ENCODE data around the gene FAM210A. TPM values are rescaled to one million over a fixed set of nuclear protein-coding genes. Genes with fewer than 3 reads are reported as not detected.

FAM210A gene
- polyA plus RNA-seq, 1 of the 3 experiments (the other 2 are of a cell fraction), result 10.6 TPM

- no peak overlapping the region for H3K4me3 ChIP-seq (ENCODE audit: low read depth in 2 of 2, low read length in 1 of 2)
- peaks cover 8 to 23% of the 10 kb centered on the region in 2 experiments; a peak in 2 of 4 replicates for H3K4me1 ChIP-seq (ENCODE audit: control insufficient read depth in 1 of 2, insufficient read depth in 2 of 2, low read depth in 1 of 2, low read length in 1 of 2)
- H3K4me2 ChIP-seq, result no peak overlapping the region
- no peak for DNase-seq
- no peak overlapping the region for H2AFZ ChIP-seq (ENCODE audit: low read depth)
- CTCF ChIA-PET, result interaction anchor here (1.0 to 1.2 kb wide), 3 partner anchors 9 to 58 kb away, joined by 3 to 6 read pairs (median 3); no protein-coding TSS in a partner anchor
- H4K20me1 ChIP-seq (ENCODE audit: insufficient read depth), result no peaks in the 10 kb centered on the region
- H3F3A ChIP-seq (replicated peaks; ENCODE audit: insufficient read depth), result no peaks in the 10 kb centered on the region
- no peaks in the 10 kb centered on the region for H3K36me3 ChIP-seq (replicated peaks in 1 of 2; ENCODE audit: control insufficient read depth in 1 of 2, insufficient read depth in 2 of 2, low read length in 1 of 2)
- TF ChIP-seq JUND (IDR thresholded peaks at IDR 0.05) (no peak), FOSL2 (IDR thresholded peaks at IDR 0.05; ENCODE audit: borderline replicate concordance, low read depth) (no peak), MEF2A (IDR thresholded peaks at IDR 0.05; ENCODE audit: borderline replicate concordance, low read depth) (no peak)
- POLR2A ChIA-PET, result no interaction called here
- no peaks in the 10 kb centered on the region for H3K9me2 ChIP-seq
- H3K9ac ChIP-seq, result no peak overlapping the region
- H3K9me3 ChIP-seq, result no peaks in the 10 kb centered on the region
- WGBS (ENCODE audit: low lambda C conversion rate), result 72% methylated on average over 8 of the region's 8 CpGs
- no peaks in the 10 kb centered on the region for H3K27me3 ChIP-seq (ENCODE audit: insufficient read depth)
- H3K79me2 ChIP-seq (ENCODE audit: insufficient read depth), result no peaks in the 10 kb centered on the region
- H3K27ac ChIP-seq (ENCODE audit: low read depth in 2 of 2, low read length in 1 of 2), result no peak overlapping the region
These were observed 110.9 kb downstream of the FAM210A start for GRCh38 chr18:13615432-13615861.

- H3K27me3 ChIP-seq (ENCODE audit: insufficient read depth), result no peaks in the 10 kb centered on the region
- H3K9me3 ChIP-seq, result no peaks in the 10 kb centered on the region
- no peak overlapping the region for H3K4me3 ChIP-seq (ENCODE audit: low read depth in 2 of 2, low read length in 1 of 2)
- H2AFZ ChIP-seq (ENCODE audit: low read depth), result no peak overlapping the region
- ChIA-PET CTCF (interaction anchor here (0.7 to 1.9 kb wide), 6 partner anchors 9 to 57 kb away, joined by 3 to 6 read pairs (median 4); no protein-coding TSS in a partner anchor), POLR2A (no interaction called here)
- no peak for DNase-seq
- H3K4me1 ChIP-seq (ENCODE audit: control insufficient read depth in 1 of 2, insufficient read depth in 2 of 2, low read depth in 1 of 2, low read length in 1 of 2), result peaks cover 10 to 24% of the 10 kb centered on the region in 2 experiments; a peak in 2 of 4 replicates
- no peak for TF ChIP-seq CHD2 (IDR thresholded peaks at IDR 0.05; ENCODE audit: low read length, partially characterized antibody)
- no peak for TF ChIP-seq SMC3 (IDR thresholded peaks at IDR 0.05; ENCODE audit: low read depth, low read length)
- TF ChIP-seq POLR2AphosphoS5 (IDR thresholded peaks at IDR 0.05; ENCODE audit: low read depth, low read length), result no peak
- TF ChIP-seq JUND (IDR thresholded peaks at IDR 0.05), result no peak
- TF ChIP-seq TEAD4 (IDR thresholded peaks at IDR 0.05; ENCODE audit: borderline replicate concordance, insufficient read depth), result no peak
- no peak for TF ChIP-seq TAF1 (IDR thresholded peaks at IDR 0.05; ENCODE audit: borderline replicate concordance, low read depth, low read length)
- no peak for TF ChIP-seq GABPA (IDR thresholded peaks at IDR 0.05; ENCODE audit: low read depth)
- no peak for TF ChIP-seq MXI1 (IDR thresholded peaks at IDR 0.05; ENCODE audit: low read depth, low read length)
- no peak for TF ChIP-seq EZH2phosphoT487 (IDR thresholded peaks at IDR 0.05; ENCODE audit: borderline replicate concordance, low read depth)
- no peak for TF ChIP-seq NRF1 (IDR thresholded peaks at IDR 0.05; ENCODE audit: low read depth, low read length)
- no peak for TF ChIP-seq ELF1 (IDR thresholded peaks at IDR 0.05)
- no peak for TF ChIP-seq NFIC (IDR thresholded peaks at IDR 0.05; ENCODE audit: borderline replicate concordance)
- no peak overlapping the region for H3K27ac ChIP-seq (ENCODE audit: low read depth in 2 of 2, low read length in 1 of 2)
- no peaks in the 10 kb centered on the region for H3K79me2 ChIP-seq (ENCODE audit: insufficient read depth)
- no peak overlapping the region for H3K4me2 ChIP-seq
- H4K20me1 ChIP-seq (ENCODE audit: insufficient read depth), result no peaks in the 10 kb centered on the region
- no peak overlapping the region for H3K9ac ChIP-seq
- no peaks in the 10 kb centered on the region for H3K9me2 ChIP-seq
- 73% methylated on average over 14 of the region's 16 CpGs for WGBS (ENCODE audit: low lambda C conversion rate)
- H3F3A ChIP-seq (replicated peaks; ENCODE audit: insufficient read depth), result no peaks in the 10 kb centered on the region
- H3K36me3 ChIP-seq (replicated peaks in 1 of 2; ENCODE audit: control insufficient read depth in 1 of 2, insufficient read depth in 2 of 2, low read length in 1 of 2), result no peaks in the 10 kb centered on the region
These were observed 111.6 kb downstream of the FAM210A start for GRCh38 chr18:13614641-13615288.

Data from SK-N-SH (cell line).